GM21576 (cell line): Measurements from ENCODE around the gene TAPBP.

ENCODE experiments used
- ATAC-seq: cut with Tn5 transposase; IDR thresholded peaks from one replicate; pipeline ENCODE4 v1.9.1; 2021; ENCODE audit warnings: mild to moderate bottlenecking, moderate library complexity; ENCODE audit not compliant: unreplicated experiment

Gene TAPBP

DNA sequence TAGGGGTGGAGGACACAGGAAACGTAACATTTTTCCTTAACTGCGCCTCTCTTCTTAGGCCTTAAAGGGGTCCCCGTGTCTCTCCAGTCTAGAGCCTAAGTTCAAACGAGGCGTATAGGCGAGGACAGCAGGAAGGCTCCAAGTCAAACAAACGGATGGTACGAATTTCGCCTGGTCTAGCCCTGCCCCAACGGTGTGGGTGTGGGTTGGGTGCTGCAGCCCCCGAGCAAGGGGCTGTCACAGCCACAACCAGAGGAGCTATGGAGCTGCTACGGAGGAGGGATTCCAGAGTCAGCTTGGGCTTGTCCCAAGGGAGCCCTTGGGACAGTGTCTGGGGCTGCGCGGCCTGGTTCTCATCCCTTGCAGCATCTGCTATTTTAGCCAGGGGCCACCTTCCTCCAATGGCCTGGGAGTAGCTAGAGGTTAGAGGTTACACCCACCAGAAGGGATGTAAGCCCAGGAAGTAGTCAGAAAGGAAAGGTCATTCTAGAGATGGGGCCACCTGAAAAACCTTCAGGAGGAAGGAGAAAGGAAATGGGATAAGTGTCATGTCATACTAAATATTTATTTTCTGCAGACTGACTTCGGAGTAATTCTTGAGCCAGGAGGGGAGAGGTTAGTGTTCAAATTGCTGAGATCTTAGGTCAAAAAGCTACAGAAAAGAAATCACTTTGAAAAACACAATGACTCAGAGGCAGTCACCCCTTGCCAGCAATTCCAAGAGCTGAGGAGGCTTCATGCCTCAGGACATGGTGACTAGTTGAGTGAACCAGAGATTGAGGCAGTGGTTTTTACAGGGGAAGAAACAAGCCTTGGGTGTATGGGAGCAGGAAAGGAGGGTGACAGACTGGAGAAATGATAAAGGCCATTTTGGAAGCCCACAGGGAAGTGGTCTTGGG is 63.9 kb downstream of the TAPBP start:
- no peak for ATAC-seq
